LNCAP (cell line): Measurements from ENCODE around the gene SSBP1.

Experiments used
- CTCF ChIP-seq: fragments of 450-650 bp; IDR thresholded peaks from 2 replicates; pipeline ENCODE4 v1.5.1; 2017; ENCODE audit warnings: mild to moderate bottlenecking

The SSBP1 gene

GRCh38 chr7:141698247-141699015 is 39.7 kb upstream of the SSBP1 start:
- TF ChIP-seq CTCF = no peak

DNA sequence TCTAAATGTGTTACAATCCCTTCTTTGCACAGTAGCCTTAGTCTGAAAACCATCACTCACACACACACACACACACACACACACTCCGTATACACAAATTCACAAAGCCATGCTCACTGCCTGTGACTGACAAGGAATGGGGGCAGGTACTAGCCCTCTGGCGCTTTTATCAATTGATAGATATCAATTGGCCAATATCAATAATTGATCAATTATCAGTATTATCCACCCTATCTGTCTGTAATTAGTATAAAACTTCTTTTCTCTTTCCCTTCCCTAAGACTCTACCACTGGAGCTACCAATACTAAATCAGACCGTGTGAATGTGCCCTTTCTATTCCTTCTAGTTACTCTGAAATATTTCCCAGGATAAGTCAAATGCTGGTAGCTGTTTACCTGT is 38.3 kb upstream of the SSBP1 start:
- no peak for TF ChIP-seq CTCF

DNA sequence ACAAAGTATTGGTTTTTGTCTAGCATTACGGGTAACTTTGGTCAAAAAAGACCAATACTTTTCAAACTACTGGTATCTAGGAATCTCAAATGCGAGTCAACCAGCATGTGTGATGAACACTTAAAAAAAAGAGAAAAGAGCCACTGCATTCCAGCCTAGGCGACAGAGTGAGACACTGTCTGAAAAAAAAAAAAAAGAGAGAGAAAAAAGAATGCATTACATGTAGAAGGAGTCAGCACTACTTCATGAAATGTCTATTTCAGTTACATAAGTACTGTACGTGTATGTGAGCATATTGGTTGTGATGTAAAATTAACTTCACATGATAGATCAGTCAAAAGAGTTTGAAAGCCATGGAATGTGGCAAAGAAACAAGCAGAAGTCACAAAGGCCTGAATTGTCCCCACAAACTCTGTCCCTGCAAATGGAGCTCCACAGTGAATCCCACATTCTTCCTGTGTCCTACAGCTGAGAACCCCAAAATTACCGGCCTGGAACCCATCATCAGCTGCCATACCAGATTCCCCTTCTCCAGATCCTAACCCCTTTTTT is 37.8 kb upstream of the SSBP1 start:
- no peak for TF ChIP-seq CTCF

DNA sequence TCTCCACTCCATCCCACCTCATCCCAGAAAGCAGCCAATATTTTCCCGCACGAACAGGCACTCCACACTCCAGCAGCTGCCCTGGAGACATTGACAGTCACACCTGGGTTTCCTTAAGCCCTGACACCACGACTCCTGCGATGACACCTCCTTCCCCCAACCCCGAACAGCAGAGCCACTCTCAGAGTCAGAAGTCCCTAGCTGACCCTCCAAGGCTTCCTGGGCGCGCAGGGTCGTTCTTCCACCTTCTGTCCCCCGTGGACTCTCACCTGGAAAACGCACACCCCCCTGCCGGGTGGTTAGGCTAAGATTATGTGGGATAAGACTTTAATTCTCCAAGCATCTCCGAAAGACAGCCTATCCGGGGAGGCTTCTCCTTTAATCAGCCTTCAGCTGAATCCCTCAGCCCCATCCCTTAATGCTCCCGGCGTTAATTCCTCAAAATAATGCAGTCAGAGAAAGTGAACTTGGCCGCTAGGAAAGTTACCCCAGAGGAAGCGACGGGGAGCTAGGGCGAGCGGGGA is 37.2 kb upstream of the SSBP1 start:
- TF ChIP-seq CTCF = no peak

DNA sequence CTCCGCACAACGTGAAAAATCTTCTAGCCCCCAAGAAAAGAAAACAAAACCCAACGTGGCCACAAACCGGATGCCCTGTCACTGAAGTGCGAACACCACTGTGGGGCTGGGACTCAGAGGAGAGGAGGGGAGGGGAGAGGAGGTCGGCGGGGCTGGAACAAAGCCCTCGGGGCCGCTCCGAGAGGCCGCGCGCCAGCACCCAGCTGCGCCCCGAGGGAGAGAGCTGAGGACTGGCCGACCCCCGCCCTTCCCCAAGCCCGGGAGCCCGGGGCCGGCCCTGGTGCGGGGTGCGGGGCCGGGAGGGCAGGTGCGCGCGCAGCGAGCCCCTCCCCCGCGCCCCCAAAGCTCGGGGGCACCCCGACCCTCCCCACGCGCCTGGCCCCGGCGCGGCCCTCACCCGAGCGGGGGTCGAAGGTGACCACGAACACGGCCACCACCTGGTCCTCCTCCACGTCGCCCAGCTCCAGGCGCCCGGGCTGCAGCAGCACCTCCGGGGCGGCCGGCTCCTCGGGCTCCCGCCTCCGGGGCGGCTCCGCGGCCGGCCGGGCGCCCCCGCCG is 36.6 kb upstream of the SSBP1 start:
- TF ChIP-seq CTCF = no peak

DNA sequence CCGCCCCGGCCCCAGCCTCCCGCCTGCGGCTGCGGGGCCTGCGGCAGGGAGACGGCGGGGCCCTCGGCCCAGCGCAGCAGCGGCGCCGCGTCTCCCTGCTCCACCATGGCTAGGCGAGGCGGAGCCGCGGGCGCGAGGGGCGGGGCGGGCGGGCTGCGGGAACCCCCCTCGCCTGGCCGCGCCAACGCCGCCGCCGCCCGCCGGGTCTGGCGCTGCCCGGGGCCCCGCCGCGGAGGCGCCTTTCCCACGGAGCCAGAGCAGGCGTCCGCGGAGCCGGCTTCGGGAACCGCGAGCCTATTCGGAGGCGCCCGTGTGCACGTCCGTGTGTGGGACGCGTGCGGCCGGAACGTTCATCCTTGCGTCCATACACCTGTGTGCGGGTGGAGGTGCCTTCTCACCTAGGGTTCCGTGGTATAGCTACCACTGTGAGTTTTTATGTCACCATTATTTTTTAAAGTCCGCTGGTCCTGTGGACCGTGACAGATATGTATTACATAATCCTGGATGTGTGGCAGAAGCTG is 36.1 kb upstream of the SSBP1 start, which contains the start of gene DENND11:
Gene DENND11 (minus strand): TSS at position 120 of the 521 bp plus-strand sequence. CDS start 13 bp downstream, at position 107.
- TF ChIP-seq CTCF = no peak

DNA sequence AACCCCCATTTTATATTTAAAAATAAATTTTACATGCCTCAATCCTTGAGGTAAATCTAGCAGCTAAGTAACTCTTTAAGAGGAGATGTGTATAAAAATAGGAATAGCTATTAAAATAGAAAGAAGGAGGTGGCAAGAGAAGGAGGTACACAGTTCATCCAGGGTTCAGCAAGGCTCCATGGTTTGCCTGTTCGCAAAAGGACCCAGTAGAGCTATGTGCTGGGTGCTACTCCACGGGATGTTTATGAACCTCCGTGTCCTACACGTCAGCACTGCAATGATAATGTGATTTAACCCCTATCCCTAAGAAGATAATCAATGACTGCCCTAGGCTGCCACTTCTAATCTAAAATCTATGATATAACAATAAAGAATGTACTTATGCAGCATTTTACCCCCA is 35.3 kb upstream of the SSBP1 start:
- TF ChIP-seq CTCF = no peak
